ENCODE measurements around the gene OMG.
"Not testable (repeated sequence)": the region's sequence is repeated elsewhere in the genome, so short reads cannot be mapped to it uniquely, and the experiment has no call there.

OMG gene

DNA sequence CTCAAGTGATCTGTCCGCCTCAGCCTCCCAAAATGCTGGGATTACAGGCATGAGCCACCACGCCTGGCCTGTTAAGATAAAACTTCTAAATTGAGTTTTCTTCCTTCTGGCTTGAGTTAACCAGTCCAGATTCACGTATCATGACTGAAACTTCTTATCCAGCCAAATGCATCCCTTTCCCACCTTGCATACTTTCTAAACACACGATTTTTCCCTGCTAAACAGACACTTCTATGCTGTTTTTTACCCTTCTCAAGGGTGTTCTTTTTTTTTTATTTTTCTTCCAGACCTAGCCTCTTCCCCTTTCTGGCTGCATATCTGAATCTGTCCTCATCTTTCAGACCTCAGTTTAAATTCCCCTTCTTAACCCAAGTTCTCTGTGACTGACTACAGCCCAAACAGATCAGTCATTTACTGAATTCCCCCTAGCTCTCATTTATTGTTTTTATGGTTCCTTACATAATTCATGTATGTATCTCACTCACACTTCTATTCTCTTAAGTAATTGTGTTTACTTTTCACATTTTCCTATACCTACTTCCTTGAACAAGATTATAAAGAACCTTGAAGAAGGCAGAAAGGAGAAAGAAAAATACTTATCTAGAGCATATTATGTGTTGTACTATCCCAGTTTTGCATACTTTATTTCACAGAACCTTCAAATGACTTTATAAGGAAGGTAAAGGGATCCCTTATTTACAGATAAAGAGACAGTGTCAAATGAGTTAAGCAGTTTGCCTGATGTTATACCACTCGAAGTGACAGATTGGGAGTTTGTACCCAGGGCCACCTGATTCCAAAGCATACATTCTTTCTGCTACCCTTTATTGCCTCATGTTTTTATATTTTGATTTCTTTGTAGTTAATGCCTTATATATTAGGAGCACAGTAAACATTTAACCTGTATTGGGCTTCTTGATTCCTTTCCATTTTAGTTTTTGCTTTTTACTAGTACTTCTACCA lies 11.6 kb upstream of the OMG start:
- DNase-seq = peak; percentile 65 to 81

DNA sequence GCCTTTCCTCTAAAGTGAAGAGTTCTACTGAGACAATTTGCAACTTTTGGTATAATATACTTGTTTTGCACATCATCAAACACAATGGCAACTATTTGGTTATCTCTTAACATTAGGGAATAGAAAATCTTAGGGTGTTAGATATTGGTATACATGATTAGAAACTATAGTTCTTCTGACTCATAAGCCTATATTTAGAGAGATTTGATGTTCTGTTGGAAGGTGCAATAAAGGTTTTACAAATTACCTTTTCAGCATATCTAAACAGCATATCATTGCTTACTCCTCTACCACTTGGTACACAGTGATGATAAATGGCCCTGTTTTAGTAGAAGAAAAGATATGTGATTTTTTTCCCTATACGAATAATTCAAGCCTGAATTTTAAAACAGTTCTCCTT lies 10.6 kb upstream of the OMG start:
- no peak for DNase-seq

DNA sequence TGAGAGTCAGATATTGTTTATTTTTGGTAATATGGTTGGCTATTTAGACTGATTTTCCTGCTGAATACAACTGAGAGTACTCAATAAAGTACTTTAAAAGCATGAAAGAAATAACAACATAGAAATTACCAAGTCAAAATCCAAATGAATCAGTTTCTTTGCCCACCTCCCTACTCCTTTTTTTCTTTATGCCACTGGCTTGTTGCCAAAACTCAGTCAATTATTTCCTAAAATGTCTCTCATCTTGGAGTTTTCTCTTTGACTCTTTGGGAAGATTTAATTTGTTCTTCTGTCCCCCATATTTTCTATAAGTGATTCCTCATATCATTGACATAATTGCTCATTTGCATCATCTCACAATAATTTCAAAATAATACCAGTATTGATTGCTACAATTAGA lies 2.6 kb upstream of the OMG start:
- DNase-seq = no peak

DNA sequence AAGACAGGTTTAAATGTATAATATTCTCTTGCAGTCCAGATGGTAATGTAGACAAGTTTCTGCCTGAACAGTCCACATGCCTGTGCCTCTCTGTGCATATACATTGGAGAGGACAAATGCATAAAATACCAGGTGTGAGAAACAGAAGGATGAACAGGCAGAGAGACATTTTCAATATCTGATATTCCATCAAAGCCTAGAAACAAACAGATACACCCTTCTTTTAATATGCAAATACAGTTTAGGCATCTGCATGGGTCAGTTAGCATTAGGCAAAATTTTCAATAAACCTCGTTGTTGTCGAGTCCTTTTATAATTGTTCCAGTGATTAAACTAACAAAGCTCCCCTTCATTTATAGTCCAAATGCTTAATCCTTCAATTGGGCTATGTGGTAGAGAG lies 897 bp downstream of the OMG start:
- DNase-seq = no peak

DNA sequence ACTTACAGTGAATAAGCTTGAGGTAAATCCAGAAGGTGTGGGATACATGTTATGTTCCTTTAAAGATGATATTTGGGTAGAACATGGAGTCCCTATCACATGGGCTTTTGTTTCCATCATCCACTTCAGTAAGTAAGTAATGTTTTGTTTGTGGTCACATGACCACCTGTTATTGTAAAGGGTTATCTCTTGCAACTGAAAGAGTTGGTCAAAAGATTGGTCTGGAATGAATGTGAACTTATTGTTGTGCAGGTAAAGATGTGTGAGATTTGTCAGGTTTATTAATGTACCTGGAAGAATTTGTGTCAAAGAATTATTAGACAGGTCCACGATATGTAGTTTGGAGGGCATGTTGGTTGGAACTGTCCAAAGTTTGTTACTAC lies 1.6 kb downstream of the OMG start:
- DNase-seq = no peak

DNA sequence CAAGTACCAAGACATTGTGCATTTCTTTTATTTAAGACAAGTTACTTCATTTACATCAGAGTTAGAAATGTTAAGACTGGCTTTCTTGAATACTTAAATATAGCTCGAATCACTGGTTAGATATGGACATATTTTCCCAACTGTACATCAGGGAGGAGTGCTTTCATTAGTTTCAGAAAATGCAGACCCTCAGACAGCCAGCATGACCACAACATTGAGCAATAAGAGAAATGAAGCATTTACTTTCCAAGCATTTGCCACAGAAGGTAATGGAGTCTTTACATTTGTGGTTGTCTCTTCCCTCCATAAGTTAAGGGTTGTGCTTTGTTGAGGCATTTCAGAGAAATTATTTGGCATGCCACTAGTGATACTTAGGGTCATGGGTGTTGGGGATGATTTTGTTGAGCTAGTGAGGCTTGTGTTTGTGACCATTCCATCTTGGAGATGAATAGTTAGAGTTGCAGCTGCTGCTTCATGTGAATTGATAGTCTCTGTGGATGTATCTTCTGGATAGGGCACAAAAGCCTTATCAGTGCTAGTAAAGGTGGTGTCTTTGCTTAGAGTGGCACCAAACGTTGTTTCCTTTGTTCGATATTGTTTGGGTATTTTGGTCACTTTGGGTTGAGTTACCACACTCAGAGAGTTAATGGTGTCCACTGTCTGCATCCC lies 2.1 kb downstream of the OMG start:
- DNase-seq = no peak

DNA sequence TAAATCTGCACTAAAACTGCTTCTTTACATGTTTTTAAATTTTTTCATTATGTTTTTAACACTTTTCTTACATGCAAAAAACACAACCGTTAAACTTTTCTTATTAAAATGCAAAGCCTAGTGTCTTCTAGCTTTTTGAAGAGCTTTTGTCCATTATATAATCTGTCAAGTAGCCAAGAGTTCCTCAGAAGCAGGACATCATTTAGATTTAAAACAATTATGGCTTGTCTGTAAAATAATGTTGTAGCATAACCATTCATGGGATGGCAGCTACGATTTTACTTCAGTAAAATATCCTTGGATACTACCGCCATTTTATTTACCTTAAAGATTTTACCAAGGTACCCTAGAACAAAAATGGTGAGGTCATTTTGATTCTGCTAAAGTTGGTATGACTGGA lies 2.8 kb downstream of the OMG start:
- DNase-seq = no peak

DNA sequence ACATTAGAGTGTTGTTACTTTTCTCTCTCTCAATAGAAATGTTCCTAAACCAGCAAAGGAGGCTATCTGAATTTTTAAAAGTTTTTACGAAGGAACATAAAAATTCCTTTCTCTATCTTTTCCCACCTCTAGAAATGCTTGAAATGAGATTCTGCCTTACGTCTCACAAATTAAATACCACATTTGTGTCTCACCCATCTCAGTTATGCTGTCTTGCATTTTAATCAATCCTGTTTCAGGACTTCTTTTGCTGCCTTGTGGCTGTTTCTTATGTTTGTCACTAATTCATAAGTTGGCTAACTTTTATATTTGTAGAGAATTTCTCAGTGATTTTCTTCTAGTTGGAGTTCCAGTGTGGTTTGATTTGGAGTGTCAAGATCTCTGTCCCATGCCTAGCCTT lies 3.5 kb downstream of the OMG start:
- no peak for DNase-seq

DNA sequence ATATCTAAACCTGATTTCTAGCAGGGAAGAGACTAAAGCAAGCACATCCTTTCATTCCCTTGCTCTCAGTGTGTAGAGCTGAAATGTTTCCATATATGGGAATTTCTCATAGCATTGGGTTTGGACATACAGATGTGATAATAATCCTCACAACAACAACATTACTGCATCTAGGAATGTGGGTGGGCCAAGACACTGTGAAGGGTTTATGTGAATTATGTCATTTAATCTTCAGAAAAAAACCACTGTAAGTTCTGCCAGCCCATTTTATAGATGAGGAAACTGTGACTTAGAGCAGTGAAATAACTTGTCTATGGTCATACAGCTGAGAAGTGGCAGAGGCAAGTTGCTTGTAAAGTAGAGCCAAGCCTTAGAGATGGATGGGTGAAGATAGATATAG lies 5.2 kb downstream of the OMG start:
- DNase-seq = no peak

DNA sequence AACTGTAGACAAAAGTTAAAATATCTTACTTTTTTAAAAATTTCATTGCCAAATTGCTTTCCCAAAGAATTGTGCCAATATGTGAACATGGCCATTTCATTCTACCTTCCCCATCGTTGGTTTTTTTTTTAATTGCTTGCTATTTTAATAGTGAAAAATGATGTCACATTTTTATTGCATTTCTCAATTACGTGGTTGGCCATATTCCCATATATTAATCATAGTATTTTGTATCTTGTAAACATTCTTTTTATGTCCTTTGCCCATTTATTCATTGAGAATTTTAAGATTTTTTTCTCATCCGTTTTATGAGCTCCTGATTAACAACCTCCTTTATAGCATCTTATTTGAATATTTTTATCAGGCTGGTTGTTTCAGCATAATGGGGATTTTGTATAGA lies 7.2 kb downstream of the OMG start:
- DNase-seq = no peak

DNA sequence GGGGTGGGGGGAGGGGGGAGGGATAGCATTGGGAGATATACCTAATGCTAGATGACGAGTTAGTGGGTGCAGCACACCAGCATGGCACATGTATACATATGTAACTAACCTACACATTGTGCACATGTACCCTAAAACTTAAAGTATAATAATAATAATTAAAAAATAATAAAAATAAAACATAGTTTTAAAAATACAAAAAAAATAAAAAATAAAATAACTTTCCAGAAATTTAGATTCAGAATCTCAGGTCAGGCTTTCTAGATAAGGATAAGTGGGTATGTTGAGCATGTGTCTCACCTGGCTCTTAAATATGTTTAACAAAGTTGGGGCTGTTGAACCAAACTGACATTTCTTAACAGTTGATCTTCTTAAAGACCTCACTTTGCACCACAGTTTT lies 9.1 kb downstream of the OMG start:
- not testable (repeated sequence) for DNase-seq

DNA sequence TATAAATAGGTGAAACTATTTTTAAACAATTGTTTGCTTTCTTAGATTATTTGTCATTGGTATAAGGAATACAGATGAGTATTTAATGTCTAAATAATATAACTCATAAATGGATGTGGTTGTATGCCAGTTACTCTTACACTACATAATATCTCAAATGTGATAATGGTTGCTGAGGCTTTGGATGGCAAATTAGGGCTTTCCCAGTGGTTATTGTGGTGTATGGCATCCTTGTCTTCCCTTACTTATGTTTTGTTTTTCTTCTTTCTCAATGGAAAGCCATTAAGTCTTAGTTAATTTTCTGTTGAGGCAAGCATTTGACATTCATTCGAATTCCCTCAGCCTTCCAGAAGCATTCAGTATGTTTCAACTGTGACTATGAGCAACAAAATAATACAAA lies 10.5 kb downstream of the OMG start:
- DNase-seq = no peak

DNA sequence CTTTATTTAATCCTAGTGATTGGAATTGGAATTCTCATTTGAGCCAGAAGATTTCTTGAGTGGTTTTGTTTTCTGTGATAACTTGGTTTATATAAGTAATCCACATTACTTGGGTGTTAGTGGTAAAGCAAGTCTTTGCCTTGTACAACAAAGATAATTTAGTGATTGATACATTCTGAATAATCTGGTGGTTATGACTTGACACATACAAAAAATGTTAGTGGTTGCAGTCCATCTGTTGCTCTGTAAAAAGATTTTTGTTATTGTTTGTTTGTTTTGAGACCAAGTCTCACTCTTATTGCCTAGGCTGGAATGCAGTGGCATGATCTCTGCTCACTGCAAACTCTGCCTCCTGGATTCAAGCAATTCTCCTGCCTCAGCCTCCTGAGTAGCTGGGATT lies 13.2 kb downstream of the OMG start:
- DNase-seq = no peak

DNA sequence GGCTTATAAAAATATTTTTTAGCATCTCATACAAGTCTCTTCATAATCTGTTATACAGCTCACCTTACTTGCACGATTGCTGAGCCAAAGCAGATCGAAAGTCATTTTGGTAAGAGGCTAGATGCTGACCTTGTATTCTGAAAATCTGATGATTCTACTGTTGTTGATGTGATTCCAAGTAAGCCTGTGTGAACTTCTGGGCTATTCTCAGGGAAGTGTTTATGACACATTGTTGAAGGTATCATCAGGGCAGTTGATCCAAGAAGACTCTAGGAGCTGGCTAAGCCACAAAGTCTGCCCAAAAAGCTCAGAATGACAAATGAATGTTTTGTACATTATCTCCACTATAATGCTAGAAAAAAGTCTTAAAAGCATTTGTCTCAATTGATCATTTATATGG lies 16.0 kb downstream of the OMG start:
- no peak for DNase-seq

DNA sequence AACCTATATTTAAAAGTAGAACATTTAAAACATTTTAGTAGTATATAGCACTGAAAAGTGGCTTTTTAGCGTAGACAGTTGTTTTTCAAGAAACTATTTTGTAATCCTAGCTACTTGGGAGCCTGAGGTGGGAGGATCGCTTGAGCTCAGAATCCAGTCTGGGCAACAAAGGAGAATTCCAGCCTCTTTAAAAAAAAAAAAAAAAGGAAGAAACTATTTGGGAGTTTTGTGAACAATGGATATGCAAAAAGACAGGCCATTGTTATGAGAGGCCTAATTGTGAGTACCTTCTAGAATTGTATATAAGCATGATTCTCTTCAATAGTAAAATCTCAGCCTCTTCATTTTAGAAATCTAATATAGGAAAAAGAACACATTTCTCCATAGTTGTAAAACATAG lies 17.6 kb downstream of the OMG start:
- DNase-seq = no peak

DNA sequence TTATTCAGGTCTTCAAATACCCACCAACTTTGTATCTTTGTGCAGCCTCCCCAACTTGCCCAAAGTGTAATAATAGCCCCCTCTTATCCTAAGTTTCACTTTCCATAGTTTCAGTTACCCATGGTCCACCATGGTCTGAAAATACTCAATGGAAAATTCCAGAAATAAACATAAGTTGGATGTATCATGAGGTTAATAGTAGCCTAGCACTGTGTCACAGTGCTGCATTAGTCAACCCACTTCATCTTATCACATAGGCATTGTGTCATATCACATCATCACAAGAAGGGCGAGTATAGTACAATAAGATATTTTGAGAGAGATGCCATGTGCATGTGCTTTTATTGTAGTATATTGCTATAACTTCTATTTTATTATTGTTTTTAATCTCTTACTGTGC lies 21.9 kb downstream of the OMG start:
- peak; percentile 22 to 31 for DNase-seq

DNA sequence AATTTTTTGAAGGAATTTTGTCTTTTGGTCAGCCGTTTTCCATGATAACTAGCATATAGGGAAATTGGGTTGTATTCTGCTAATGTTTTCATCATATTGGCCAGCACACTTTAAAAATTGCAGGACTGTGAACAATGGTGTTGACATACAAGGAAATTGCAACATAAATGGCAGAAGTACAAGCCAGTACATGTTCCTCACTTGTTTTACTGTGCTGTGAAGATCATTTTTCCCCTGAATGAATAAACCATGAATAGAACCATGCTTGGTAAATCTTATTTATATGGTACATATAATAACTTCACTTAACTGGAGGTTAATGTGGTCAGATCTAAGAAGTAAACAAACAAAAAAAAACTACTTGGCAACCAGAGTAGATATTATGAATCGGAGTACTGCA lies 22.8 kb downstream of the OMG start:
- peak; percentile 70 to 86 for DNase-seq

DNA sequence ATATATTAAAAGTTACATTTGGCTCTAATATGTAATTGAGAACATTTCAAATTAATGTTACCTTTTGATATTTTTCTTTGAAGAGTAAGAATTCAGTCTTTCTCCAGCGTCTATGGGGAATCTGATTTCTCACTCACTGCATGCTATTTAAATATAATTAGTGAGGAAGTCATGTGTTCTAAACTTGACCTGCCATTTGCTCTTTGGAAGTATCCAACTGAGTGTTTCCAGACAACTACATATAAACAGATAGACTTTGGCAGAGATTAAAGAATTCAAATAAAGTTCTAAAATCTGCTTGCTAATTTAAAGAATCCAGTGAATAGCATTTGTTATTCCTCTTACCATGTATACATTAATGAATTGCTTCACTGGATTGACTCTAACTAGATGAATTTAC lies 23.5 kb downstream of the OMG start:
- DNase-seq = no peak

DNA sequence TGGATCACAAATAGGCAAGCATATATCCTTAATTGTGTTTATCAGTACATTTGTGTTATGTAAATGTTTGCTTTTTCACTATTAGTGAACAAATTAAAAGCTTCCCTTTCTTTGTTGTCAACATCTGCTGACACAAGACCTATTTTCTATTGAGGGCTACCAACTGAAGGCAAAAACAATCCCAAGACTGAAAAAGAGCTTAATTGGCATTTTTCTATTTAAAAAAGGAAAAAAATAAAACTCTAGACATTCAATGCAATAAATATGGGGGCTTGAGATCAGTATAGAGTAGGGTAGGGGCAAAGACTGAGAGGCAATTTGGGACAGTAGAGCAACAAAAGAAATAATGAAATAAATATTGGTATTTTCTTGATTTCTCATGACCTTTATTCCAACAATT lies 24.2 kb downstream of the OMG start:
- DNase-seq = no peak

DNA sequence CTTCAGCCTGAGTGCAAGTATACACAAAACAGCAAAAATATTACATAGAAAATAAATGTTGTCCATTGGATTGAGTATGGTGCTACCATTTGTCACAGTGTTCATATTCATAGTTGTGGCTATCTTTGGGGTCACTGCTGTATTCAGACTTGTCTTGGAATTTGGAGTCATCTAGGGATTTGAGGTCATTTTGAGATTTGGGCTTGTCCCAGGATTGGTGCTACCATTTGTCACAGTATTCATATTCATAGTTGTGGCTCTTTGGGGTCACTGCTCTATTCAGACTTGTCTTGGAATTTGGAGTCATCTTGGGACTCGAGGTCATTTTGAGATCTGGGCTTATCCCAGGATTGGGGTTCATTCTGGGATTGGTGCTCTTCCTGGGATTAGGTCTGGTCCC lies 24.8 kb downstream of the OMG start:
- DNase-seq = no peak

DNA sequence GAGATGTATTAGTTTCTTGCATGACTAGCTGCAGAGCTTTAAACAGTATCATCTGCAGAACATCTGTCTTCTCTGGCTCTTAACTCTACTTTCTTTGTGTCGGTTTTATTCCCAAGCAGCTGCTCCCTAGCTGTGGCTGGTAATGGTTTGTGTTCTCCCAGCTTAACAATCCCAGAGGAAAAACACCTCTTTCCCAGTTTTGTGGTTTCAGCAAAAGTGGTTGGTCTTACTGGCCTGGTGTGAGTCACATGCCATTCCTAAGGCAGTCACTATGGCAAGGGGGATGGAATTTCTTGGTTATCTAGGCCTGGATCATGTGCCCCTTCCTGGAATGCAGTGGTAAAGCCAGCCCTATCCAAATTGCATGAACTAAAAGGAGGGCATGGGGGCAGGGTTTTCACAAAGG lies 27.5 kb downstream of the OMG start:
- DNase-seq = no peak

DNA sequence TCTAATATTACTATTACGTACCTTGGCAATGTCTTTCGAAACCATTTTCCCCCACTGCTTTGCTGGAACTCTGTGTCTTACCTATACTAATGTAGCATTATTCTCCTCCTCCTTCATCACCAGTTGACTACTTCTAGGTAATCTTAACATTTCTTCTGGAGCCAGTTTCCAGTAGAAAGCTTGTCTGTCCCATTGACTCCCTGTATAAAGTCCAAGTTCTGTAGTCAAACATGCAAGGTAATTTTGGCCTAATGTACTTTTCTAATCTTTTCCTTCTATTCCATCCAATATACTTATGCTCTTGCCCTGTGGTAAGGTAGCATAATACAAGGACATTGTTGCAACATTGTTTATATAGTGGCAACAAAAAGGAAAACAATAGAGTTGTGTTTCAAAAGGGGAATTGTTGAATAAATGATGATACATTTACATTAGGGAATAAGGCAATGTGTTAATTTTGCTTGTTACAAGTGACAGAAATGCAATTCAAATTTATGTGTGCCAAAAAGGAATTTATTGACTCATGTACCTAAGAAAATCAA lies 27.9 kb downstream of the OMG start:
- no peak for DNase-seq

DNA sequence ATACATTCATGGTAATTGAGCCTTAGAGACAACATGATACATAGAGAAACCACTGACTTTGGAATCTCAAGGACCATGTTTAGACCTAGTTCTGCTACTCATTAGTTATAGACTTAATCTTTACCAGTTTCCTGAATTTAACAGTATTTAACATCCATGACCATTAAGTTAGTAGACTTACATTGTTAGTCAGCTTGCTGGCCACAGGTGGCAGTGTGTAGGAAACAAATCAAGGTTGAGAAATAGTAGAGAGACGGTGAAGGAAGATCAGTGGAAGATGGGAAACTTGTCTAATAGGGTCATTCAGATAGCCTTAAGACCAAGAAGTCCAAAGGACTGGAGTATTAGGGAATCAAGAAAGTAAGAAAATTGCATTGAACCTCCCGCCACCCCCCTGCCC lies 31.0 kb downstream of the OMG start:
- peak; percentile 3 to 18 for DNase-seq

DNA sequence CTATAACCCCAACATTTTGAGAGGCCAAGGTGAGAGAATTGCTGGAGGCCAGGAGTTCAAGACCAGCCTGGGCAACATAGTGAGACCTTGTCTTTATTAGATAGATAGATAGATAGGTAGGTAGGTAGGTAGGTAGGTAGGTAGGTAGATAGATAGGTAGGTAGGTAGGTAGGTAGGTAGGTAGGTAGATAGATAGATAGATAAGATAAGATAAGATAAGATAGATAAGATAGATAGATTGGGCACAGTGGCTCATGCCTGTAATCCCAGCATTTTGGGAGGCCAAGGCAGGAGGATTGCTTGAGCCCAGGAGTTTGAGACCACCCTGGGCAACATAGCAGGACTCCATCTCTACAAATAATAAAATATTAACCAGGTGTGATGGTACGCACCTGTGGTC lies 34.1 kb downstream of the OMG start:
- DNase-seq = not testable (repeated sequence)

All from inflammatory macrophage (primary cell).